Measurements from ENCODE around the gene DAAM1.

Gene DAAM1

DNA sequence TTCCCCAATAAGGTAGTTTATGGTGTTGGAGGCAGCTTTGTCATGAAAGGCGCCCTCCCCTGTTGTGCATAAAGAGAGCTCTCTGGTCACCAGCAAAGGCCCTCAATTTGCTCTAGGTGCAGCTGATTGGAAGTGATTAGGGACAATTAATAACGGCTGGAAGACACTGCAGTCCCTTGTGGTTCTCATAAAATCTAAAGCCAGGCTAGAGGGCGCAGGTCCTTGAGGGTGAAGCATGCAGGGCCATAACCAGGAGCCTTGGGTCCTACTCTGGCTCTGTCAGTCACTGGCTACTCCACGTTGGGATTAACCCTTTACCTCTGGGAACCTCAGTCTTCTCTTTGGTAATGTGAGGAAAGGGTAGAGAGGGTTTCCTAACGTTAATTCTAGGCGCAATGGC lies 1.9 kb downstream of the DAAM1 start:
- TF ChIP-seq, protein P1, sequence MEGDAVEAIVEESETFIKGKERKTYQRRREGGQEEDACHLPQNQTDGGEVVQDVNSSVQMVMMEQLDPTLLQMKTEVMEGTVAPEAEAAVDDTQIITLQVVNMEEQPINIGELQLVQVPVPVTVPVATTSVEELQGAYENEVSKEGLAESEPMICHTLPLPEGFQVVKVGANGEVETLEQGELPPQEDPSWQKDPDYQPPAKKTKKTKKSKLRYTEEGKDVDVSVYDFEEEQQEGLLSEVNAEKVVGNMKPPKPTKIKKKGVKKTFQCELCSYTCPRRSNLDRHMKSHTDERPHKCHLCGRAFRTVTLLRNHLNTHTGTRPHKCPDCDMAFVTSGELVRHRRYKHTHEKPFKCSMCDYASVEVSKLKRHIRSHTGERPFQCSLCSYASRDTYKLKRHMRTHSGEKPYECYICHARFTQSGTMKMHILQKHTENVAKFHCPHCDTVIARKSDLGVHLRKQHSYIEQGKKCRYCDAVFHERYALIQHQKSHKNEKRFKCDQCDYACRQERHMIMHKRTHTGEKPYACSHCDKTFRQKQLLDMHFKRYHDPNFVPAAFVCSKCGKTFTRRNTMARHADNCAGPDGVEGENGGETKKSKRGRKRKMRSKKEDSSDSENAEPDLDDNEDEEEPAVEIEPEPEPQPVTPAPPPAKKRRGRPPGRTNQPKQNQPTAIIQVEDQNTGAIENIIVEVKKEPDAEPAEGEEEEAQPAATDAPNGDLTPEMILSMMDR (IDR thresholded peaks at IDR 0.05; ENCODE audit: insufficient read depth, low read depth, low read length, missing control alignments) = peak; percentile 4
- peak; percentile 34 for DNase-seq (ENCODE audit: low read depth)
- H3K4me3 ChIP-seq (ENCODE audit: low read depth, low read length) = peak overlapping the region; percentile 71

DNA sequence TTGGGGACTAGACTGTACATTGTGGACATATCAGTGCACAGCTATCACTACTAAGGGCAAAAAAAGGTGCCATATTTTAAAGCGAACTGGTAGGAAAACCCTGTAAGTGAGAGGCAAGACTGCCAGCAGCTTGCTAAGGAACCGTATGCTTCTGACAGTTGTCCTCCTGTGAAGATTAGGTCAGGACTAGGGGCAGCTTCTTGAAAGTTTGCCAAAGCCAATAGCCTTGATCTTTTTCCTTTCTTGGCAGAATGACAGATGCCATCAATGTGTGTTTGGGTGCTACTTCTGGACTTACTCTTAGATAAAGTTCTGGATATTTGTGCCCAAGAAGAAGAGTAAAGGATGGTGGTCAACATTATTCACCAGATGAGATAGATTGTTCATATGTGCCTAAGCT lies 7.4 kb downstream of the DAAM1 start:
- H3K4me3 ChIP-seq (ENCODE audit: low read depth, low read length) = no peak overlapping the region
- TF ChIP-seq, protein P1 (IDR thresholded peaks at IDR 0.05; ENCODE audit: insufficient read depth, low read depth, low read length, missing control alignments) = no peak
- no peak for DNase-seq (ENCODE audit: low read depth)

DNA sequence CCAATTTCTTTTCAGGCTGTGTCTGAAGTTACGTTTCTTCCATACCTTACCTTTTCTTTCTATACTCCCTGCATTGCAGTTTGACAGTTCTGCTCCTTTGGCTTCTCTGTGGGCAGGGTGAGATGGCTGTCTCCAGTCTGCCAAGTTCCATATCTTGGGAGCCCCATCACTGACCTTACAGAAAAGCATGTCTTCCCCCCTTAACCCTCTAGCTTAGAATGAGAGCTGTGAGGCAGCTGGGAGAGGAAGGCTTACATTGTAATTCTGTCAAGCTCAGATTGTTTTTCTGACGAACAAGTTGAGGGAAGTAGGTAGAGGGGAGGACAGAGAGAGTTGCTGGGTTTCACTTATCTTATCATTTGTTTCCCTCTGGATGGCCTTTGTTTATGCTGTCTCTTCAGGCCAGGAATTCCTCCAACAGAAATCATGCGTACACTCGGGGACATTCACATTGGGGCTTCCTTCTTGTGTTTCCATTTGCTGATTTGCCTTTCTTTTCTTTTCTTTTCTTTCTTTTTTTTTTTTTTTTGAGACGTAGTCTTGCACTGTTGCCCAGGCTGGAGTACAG lies 9.3 kb downstream of the DAAM1 start:
- H3K4me3 ChIP-seq (ENCODE audit: low read depth, low read length) = no peak overlapping the region
- TF ChIP-seq, protein P1 (IDR thresholded peaks at IDR 0.05; ENCODE audit: insufficient read depth, low read depth, low read length, missing control alignments) = no peak
- no peak for DNase-seq (ENCODE audit: low read depth)

DNA sequence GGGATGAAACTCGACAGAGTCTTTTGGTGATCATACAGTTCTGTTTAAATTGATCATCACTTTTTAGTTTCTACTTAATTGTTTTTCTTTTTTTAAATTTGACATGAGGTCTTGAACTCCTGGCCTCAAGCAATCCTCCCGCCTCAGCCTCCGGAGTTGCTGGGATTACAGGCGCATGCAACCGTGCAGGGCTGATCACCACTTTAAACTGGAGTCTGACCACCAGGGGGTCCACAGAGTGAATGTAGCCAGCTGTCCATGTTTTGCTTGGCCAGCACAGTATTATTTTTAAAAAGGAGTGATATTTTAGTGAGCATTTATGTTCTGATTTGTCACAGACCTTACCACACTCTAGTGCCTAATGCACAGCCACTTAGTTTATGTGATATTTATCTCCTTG lies 10.7 kb downstream of the DAAM1 start:
- TF ChIP-seq, protein P1 (IDR thresholded peaks at IDR 0.05; ENCODE audit: insufficient read depth, low read depth, low read length, missing control alignments) = no peak
- DNase-seq (ENCODE audit: low read depth) = no peak
- no peak overlapping the region for H3K4me3 ChIP-seq (ENCODE audit: low read depth, low read length)

DNA sequence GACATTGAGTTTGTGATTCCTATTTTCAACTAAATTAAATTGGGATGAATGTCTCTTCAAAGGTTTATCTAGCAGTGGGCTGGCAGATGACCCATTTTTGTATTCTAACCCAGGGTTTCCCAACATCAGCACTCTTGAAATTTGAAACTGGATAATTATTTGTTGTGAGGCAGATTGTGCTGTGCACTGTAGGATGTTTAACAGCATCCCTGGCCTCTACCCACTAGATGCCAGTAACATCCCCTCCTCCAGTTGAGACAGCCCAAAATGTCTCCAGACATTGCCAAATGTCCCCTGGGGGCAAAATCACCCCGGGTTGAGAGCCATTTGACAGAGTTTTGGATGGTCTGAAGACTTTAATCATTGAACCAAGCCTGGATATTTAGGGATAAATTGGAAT lies 11.1 kb downstream of the DAAM1 start:
- H3K4me3 ChIP-seq (ENCODE audit: low read depth, low read length) = no peak overlapping the region
- DNase-seq (ENCODE audit: low read depth) = no peak
- TF ChIP-seq, protein P1 (IDR thresholded peaks at IDR 0.05; ENCODE audit: insufficient read depth, low read depth, low read length, missing control alignments) = no peak

DNA sequence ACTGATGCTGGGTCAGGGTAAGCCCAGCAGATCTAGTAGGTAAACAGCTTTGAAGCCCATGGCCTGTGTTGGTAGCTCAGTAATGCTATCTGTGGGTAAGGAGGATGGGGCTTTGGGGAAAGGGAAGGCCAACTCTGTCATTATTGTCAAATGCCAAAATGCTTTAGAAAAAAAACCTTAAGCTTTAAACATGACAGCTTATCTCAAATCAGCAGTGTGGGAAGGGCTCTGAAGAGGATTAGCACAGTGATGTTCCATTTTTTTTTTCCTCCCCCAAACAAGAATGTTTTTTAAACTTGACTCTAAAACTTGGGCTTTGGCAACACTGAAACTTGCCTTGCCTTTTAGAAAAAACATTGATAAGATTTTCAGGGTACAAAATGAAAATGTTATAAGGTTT lies 11.7 kb downstream of the DAAM1 start:
- DNase-seq (ENCODE audit: low read depth) = no peak
- H3K4me3 ChIP-seq (ENCODE audit: low read depth, low read length) = no peak overlapping the region
- TF ChIP-seq, protein P1 (IDR thresholded peaks at IDR 0.05; ENCODE audit: insufficient read depth, low read depth, low read length, missing control alignments) = no peak

DNA sequence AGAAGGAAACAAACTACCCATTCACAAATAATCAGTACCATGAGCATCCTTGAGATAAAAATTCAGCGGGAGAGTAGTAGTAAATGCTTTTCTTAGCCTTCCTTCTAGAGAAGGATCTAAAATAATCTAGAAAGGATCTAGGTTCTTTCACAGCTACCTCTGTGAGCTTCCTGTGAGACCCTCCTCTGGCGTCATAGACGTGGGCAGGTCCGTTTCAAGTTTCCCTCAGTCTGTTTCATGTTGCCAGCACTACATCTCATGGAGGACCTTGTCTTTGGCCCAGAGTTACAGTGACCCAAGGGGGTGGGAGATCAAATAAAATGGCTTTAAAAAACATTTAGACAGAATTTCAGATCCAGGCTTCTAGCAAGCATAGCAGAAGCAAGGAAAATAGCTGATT lies 13.6 kb downstream of the DAAM1 start:
- no peak overlapping the region for H3K4me3 ChIP-seq (ENCODE audit: low read depth, low read length)
- DNase-seq (ENCODE audit: low read depth) = peak; percentile 42
- TF ChIP-seq, protein P1 (IDR thresholded peaks at IDR 0.05; ENCODE audit: insufficient read depth, low read depth, low read length, missing control alignments) = no peak

Data from GM12865 (cell line).